ENCODE results near the gene AHCTF1.

DNA sequence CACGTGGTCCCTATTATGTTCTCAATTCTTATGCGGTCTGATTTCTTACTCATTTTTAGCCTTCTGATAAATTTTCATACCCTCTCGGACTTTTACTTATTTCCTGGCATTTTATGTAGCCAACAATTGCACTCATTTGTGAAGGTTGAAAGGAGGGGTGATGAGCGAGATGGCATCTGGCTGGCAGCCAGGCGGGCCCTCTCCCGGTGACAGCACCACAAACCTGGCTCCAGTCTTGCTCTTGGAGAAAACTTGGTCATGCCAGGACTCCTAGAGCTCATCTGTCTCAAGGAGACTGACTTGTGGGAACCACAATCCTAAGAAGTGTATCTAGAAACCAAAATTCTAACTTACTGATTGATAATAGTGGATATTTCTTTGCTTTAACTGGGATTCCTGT, 14.6 kb upstream of the AHCTF1 start:
- TF ChIP-seq POLR2A (IDR thresholded peaks at IDR 0.05; ENCODE audit: low read length), result no peak
- TF ChIP-seq GATA1 (IDR thresholded peaks at IDR 0.05; ENCODE audit: low read depth, low read length), result no peak

All from erythroblast (primary cell).